GM12891 (cell line): ENCODE results near the gene HIF3A.
"Not testable (repeated sequence)": the region's sequence is repeated elsewhere in the genome, so short reads cannot be mapped to it uniquely, and the experiment has no call there.

ENCODE experiments used
- DNase-seq: peaks from one replicate; pipeline ENCODE4 v3.0.0; 2011; ENCODE audit warnings: low spot score; ENCODE audit not compliant: insufficient read length
- FAIRE-seq: peaks from 2 replicates; lab custom pipeline; 2011; peaks lifted over from hg19 to GRCh38; lab: Jason Lieb, UNC
- PAX5 ChIP-seq: IDR thresholded peaks from 2 replicates; pipeline ENCODE4 v1.6.1; 2011; ENCODE audit warnings: low read length, moderate library complexity, mild to moderate bottlenecking; ENCODE audit not compliant: insufficient read depth, severe bottlenecking
- POLR2A ChIP-seq: IDR thresholded peaks from 2 replicates; pipeline ENCODE4 v1.6.1; 2011; ENCODE audit warnings: low read depth, low read length, control low read depth
- POLR2AphosphoS5 ChIP-seq: IDR thresholded peaks from 2 replicates; pipeline ENCODE4 v1.6.1; 2011; ENCODE audit warnings: low read depth, low read length, control low read depth
- POU2F2 ChIP-seq: IDR thresholded peaks from 2 replicates; pipeline ENCODE4 v1.6.1; 2011; ENCODE audit warnings: low read depth, mild to moderate bottlenecking, control low read depth, low read length, moderate library complexity
- SPI1 ChIP-seq: IDR thresholded peaks from 2 replicates; pipeline ENCODE4 v1.6.1; 2011; ENCODE audit warnings: low read depth, low read length, control low read depth
- TAF1 ChIP-seq: IDR thresholded peaks from 2 replicates; pipeline ENCODE4 v1.6.1; 2011; ENCODE audit warnings: low read depth, low read length, control low read depth

HIF3A gene

DNA sequence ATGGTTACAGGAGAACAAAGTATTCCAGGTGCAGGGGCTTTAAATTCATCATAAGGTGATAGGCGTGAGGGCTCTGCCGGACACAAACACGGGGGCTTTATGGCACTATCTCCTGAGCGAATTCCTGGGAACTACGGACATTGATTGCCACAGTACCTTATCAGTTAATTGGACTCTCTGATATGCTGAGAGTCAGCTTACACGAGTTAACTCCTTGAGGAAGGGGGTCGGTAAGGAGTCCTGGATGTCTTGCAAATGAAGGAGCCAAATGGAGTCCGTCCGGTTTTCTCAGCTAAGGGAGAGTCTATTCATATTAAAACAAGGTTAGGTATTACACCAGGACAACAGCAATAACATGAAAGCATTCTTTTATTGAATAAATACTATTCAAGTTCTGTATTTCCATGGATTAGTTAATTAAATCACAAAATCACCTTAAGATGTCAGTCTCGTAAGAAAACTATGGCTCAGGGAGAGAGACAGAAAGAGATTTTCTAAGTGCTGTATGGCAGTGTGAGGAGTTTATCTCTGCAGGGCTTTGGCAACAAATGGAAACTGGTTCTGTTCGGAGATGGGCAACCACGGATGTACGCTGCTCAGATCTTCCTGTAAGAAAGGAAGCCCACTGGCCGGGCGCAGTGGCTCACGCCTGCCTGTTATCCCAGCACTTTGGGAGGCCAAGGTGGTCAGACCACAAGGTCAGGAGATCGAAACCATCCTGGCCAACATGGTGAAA is 26.2 kb upstream of the HIF3A start:
- no peak for TF ChIP-seq TAF1
- DNase-seq (no peak), FAIRE-seq (no peak)

DNA sequence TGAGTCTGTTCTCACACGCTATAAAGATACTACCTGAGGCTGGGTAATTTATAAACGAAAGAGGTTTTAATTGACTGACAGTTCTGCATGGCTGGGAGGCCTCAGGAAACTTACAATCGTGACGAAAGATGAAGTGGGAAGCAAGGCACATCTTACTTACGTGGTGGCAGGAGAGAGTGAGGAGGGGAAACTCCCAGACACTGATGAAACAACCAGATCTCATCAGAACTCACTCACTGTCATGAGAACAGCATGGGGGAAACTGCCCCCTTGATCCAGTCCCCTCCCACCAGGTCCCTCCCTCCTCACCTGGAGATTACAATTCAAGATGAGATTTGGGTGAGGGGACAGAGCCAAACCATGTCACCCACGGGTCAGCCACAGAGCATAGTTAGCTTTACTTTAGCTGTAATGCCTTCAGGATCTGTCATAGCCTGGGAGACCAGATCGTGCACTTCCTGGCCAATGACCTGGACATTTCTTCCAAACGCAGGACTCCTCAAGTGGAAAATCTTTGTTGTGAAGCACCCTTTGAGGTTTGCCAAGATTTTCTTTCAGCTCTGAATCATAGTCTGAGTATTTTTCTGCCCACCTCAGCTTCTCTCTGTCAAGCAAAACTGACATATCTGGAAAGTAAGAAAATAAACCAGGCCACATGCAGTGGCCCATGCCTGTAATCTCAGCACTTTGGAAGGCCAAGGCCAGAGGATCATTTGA is 25.2 kb upstream of the HIF3A start:
- FAIRE-seq, result no peak
- DNase-seq, result no peak
- TF ChIP-seq POU2F2 (no peak), TAF1 (no peak)

DNA sequence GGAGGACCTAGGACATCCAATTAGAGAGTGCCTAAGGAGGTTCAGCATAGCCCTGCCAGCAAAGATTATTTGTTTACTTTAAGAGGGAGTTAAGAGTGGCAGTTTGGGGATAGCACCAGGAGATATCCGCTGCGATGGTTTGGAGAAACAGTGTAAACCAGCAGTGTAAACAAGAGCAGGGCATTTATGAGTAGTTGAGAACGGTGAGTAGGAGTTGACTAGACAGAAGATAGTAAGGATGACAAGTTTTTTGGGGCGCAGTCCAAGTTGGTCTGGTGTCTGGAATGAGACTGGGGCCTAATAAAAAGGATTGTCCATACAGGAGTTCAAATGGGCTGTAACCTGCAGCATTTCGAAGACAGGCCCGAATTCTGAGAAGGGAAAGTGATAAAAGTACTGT is 22.9 kb upstream of the HIF3A start:
- DNase-seq, FAIRE-seq: not testable (repeated sequence)

DNA sequence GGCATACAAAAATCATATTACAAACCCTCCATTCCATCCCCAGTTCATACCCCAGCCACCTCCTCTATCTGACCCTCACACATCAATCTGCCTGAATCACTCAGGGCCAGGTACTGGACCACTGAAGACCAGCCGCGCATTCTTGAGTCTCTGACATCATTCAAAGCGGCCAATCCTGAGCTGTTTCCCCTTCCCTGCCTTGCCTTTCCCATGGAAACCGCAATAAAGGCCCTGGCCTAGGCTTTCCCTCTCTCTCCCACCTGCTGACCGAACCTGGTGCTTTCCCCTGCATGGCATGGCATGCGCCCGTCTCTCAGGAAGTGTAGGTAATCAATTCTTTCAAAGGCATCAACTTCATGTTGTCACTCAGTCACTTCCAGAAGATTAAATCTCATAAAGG is 17.7 kb upstream of the HIF3A start:
- no peak for DNase-seq
- no peak for TF ChIP-seq SPI1
- FAIRE-seq, result no peak

DNA sequence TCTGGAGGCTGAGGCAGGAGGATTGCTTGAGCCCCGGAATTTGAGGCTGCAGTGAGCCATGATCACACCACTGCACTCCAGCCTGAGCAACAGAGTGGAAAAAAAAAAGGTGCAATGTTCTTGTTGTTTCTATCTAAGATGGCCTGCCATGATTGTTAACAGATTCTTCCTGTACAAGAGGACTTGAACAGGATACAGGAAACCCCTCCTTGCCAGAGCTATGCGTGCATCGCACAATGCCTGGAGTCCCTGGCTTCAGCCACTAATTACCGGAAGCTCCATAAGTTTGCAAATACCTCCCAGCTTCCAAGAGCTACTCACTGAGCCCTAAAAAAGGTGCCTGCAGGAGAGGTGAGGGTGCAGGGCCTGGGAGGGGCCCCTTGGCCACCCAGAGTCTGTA is 13.1 kb upstream of the HIF3A start:
- no peak for DNase-seq
- TF ChIP-seq POU2F2 (no peak), PAX5 (no peak), POLR2A (no peak), POLR2AphosphoS5 (no peak), TAF1 (no peak)
- FAIRE-seq, result no peak

DNA sequence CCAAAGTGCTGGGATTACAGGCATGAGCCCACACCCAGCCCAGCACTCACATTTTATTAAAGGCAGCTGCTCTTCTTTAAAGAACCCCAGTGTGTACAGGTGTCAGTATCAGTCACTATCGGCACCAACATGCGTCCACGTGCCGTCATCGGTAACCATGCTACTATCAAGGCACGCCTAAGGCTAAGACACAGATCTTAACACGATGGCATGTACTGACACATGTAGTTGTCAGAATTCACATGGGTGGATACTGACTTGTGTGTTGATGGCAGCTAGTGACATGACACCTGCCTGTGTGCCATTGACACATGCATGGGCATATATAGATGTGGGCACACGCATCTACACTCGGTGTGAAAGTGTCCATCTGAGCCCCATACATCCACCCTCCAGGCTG is 12.2 kb upstream of the HIF3A start:
- FAIRE-seq (no peak), DNase-seq (no peak)
- no peak for TF ChIP-seq SPI1
- no peak for TF ChIP-seq POLR2AphosphoS5
- TF ChIP-seq POU2F2, result no peak
- TF ChIP-seq PAX5, result no peak
- TF ChIP-seq TAF1, result no peak
- TF ChIP-seq POLR2A, result no peak

DNA sequence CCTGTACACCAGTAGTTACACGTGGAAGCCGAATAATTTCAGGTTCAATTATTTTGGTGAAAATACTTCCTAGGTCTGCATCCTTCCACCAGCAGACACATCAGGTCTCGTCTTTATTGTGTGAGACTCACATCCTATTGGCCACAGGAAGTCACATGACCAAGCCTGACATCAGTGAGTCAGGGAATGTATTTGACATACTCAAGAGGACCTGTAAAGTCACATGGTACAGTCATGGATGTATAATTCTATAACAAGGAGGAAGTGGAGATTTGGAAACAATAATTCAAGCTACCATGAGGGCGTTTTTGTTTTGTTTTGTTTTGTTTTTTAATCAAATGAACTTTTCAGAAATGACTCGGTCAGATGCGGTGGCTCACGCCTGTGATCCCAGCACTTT is 9.3 kb upstream of the HIF3A start:
- FAIRE-seq, result no peak
- TF ChIP-seq PAX5 (no peak), POU2F2 (no peak), SPI1 (no peak), POLR2A (no peak), TAF1 (no peak), POLR2AphosphoS5 (no peak)
- DNase-seq, result no peak

DNA sequence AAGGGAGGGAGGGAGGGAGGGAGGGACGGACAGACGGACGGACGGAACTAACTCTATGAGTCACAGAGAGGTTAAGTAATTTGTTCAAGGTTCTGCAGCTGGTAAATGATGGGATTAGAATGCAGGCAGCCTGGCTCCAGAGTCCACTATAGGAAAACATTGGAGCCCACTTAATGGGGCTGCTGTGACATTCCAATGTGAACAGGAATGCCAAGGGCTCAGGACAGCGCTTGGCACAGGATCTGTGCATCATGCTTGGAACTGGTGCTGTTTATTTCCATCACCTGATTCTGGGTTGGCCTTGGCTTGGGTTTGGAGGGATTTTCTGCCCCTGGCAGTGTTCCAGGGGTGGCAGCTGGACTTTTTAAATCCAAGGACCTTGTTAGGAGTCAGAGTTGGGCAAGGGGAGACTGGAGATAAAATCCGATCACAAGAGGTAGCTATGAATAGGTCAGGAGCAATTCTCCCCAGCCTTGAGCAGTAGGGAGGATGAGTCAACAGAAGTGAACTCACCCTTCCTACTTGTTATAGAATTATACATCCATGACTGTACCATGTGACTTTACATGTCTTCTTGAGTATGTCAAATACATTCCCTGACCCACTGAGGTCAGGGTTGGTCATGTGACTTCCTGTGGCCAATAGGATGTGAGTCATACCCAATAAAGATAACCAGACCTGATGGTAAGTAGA is 7.8 kb upstream of the HIF3A start:
- TF ChIP-seq POLR2AphosphoS5 (no peak), POLR2A (no peak), PAX5 (no peak), POU2F2 (no peak), TAF1 (no peak), SPI1 (no peak)
- DNase-seq, result no peak
- FAIRE-seq, result no peak

DNA sequence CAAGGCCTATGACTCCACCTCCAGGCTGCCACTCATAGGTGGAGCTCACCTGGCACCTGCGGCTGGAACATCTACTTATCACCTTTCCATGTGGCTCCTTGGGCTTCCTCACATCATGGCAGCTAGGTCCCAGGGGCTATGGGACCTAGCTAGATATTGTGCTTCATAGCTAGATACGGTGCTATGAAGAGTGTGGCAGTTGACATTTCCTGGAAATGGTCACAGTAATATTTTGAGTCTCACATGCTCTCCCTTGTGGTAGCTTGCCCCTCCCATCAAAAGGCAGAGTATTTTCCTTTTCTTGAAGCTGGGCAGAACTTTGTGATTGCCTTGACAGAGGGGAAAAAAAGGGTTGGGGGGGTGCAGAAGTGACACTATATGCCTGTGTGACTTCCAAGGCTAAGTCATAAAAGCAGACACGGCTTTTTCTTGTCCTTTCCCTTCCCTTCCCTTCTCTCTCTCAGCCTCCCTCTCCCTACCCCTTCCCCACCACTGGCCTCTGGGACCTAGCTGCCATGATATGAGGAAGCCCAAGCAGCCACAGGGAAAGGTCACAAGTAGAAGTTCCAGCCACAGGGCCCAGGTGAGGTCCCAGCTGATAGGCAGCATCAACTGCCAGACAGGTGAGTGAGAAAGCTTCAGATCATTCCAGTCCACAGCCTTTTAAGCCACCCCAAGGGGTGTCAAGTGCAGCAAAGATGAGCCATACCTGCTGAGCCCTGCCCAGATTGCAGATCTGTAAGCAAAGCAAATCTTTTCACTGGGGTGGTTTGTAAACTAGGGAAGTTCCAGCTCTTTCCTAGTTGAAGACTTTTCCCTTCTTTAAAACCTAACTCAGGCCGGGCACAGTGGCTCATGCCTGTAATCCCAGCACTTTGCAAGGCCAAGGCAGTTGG is 6.9 kb upstream of the HIF3A start:
- no peak for TF ChIP-seq POLR2AphosphoS5
- TF ChIP-seq PAX5, result no peak
- no peak for TF ChIP-seq SPI1
- TF ChIP-seq TAF1, result no peak
- no peak for TF ChIP-seq POU2F2
- no peak for TF ChIP-seq POLR2A
- DNase-seq (no peak), FAIRE-seq (no peak)
